Left renal pelvis (tissue), 4 donors: Measurements from ENCODE around the gene HDAC4. TPM values are rescaled to one million over a fixed set of nuclear protein-coding genes. Genes with fewer than 3 reads are reported as not detected.
"Not testable (repeated sequence)": the region's sequence is repeated elsewhere in the genome, so short reads cannot be mapped to it uniquely, and the experiment has no call there.

Source experiments
- DNase-seq, 4 donors: peaks; one replicate each; pipeline ENCODE4 v3.0.0-alpha.2; 2013; ENCODE audit warnings: low read depth in 4 of 4, low spot score in 3 of 4
- polyA plus RNA-seq, 4 donors: library from polyadenylated mRNA; unstranded; fragments of 120-200 nt; gene quantifications; one replicate each; pipeline ENCODE4 v1.2.1, GENCODE V29; 2013; ENCODE audit not compliant: insufficient read length in 4 of 4

The HDAC4 gene
- polyA plus RNA-seq = 10 to 100 TPM; 12.9 to 15.4 (median 14.4) TPM

GRCh38 chr2:239400596-239401066 lies at the start of gene HDAC4:
Gene HDAC4, minus strand, starts transcription at chr2:239401020. Its CDS starts 48,321 bp downstream, at chr2:239352699.
- DNase-seq = no peak

DNA sequence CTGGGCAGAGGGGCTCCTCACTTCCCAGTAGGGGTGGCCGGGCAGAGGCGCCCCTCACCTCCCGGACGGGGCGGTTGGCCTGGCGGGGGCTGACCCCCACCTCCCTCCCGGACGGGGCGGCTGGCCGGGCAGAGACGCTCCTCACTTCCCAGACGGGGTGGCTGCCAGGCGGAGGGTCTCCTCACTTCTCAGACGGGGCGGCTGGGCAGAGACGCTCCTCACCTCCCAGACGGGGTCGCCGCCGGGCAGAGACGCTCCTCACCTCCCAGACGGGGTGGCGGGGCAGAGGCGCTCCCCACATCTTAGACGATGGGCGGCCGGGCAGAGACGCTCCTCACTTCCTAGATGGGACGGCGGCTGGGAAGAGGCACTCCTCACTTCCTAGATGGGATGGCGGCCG lies 48.6 kb upstream of the HDAC4 start:
- not testable (repeated sequence) for DNase-seq

GRCh38 chr2:239445771-239446524 lies 45.1 kb upstream of the HDAC4 start:
- DNase-seq = no peak

DNA sequence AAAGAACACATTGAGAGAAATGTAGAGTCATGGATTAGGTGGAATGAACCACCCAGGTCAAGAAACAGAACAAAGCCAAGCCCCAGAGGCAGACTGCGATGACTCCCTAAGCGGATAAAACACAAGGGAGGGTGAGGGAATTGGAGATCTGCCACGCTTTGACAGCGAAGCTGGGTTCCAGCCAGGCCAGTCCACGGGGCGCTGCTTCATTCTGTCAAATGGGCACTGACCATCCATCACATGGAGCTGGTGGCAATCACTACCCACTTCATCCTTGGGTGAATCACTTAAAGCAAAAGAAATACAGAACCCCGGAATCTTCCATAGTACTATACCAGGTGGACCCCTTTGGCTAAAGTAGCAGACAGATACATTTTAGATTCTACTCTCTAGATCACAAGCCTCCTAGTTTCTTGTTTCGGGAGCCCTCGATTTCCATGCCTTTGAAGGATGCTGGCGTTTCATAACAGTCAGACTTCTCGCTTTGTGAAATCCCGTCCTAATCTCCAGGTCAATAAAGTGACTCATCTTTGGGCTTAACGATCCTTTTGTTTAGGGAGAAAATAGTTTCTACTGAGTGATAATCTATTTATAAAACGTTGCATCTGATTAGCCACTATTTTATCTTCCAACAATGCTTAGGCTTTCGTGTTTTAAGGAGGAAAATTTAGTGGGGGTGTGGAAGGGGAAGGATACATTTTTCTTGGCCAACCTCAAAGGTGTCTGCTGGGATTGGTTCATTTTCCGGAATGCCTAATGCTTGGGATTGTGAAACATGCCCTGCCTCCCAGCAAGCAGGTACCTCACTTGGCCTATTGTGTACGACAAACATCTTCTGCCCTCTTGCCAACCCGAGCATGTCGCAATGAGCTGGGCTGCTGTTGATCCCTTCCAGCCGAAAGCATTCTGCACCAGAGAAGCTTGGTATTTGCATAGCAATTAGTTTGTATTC lies 44.1 kb upstream of the HDAC4 start:
- DNase-seq = no peak

DNA sequence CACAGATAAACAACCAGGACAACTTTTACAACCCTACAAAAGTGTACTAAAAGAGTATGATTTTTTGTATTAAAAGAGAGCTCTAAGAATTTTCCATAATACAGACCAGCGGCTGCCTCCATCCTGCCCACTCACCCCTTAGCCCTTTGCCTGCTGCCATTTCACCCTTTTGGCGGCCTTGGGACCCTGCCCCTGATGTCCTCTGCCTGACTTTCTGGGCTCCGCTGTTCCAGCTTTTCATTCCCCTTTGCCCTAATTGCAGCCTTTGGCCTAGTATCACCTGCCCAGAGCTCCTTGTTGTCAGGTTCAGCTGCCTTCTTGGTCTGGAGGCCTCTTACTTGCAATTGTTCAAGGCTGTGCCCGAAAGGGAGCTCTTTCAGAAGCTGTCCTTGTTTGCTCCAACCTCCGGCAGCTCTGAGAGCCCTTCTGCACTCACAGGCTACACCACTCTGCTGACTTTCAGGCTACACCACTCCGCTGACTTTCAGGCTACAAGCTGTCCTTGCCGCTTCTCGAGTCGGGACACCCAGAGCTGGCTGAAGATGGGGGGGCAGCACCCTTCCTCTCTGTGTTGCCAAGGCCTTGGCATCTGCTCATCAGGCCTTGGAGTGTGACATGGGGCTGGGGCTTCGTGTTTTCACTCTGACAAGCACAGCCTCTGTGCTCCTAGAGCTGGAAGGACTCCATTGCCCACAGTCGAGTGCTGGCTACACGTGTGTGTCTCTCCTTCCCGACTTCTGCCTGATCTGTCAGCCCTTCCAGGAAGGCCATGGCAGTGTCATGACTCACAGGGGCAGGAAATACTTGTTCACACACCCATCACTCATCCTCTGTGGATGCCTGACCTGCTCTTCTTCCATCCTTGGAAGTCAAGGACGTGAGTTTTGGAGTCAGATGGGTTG lies 43.1 kb upstream of the HDAC4 start:
- no peak for DNase-seq

GRCh38 chr2:239443102-239443620 lies 42.3 kb upstream of the HDAC4 start:
- no peak for DNase-seq

DNA sequence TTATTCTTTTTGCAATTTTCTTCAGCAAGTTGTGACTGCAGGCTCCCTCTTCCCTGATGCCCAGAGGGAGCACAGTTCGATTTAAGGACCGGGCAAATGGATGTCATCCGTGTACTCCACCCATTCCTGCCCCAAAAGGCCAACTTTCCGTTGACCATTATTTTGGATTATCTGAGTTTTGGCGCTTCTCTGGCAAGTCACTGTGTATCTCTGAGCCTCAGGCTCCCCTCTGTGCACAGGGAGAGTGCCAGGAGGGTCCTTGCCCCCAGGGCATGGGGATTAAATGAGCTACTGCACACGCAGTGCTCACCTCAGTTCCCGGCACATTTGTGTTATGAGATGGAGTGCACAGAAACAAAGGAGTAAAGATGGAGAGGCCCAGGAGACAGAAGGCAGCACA lies 41.4 kb upstream of the HDAC4 start:
- no peak for DNase-seq

GRCh38 chr2:239441261-239442078 lies 40.6 kb upstream of the HDAC4 start:
- no peak for DNase-seq

DNA sequence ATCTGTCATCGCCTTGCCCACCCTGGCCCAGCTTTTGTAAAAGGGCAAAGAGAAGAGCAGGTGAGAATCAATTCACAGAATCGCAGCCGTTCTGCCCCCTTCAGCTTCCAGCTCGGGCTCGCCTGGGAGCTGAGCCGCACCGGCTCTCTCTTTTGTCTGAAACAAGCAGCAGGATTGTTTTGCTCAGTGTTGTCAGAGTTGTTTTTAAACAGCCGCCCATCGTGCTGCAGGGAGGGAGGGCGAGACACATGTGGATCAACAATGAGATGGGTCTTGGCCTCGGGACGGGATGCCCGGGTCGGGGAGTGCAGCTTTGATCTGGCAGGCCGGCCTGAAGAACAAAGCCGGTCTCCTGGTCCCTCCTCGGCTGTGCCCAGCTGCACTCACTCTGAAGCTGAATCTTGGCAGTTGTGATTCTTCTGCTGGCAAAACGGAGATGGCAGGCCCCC lies 39.7 kb upstream of the HDAC4 start:
- DNase-seq = peak in 2 of 4 donors; percentile 24 to 35

DNA sequence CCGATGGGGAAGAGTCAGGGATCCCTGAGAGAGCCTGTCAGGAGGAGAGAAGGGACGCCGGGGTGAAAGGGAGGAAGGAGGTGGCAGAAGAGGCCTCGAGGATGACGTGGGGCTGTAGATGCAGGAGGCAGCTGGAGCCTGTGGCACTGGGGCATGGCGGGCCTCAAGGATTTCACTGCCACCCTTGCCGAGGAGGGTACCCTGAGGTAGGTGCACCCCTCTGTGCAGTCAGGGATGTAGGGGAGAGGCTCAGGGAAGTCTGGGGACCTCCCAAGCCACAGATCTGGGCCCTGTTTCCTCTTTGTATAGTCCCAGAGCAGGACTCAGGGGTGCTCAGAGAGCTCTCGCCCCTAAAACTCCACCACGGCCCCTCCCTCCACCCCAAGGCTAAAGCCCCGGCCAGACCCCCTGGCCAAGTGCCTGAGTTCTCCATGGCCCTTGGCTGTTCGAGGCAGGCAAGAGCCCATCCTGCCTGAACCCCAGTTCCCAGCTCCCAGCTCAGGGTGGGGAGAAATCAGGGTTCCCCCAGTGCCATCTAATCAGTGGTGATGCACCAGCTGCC lies 39.0 kb upstream of the HDAC4 start:
- DNase-seq = no peak

GRCh38 chr2:239438995-239439753 lies 38.4 kb upstream of the HDAC4 start:
- no peak for DNase-seq

DNA sequence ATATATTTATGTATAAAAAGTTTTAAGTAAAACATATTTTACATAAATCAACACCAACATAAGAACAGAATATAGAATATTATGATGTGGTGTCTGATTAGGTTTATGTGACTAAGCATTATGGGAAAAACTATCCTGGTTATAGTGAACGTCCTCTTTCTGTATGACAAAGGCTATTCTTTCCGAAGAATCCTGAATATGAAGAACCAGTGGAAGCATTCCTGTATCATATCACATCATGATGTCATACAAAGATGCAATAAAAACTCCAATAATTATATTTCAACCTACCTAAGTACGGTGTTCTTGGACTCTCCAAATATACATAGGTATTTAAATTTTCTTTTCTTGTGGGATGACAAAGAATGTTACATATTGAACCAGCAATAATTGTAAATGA lies 37.5 kb upstream of the HDAC4 start:
- DNase-seq = no peak

DNA sequence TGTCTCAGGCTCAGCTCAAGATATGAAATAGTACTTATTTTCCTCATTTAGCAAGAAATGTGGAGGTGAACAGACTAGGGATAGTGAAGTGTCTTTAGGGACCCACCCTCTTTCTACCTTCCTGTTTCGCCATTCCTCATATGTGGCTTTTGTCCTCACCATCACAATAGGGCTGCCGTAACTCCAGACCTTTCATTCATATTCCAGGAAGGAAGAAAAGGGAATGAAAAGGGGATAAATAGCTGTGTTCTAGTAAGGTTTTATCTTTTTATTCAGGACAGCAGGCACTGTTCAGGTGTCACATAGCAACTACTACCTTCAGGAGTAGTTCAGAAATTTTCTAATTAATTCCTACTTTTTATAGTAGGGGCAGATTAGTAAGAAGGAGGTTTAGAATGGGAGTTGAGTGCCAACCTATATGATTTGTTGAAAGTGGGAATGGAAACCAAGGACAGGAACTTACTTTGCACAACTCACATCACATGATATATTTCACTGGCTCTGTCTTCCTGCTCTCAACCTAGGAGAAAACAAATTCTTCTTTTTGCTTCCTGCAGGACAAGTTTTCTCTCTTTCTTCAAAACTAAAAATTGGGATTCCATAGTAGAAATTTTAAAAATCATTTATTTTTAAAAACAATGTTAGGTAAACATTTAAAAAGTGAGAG lies 36.0 kb upstream of the HDAC4 start:
- DNase-seq = no peak

GRCh38 chr2:239436076-239436475 lies 35.3 kb upstream of the HDAC4 start:
- no peak for DNase-seq

GRCh38 chr2:239433777-239434403 lies 33.1 kb upstream of the HDAC4 start:
- DNase-seq = no peak

DNA sequence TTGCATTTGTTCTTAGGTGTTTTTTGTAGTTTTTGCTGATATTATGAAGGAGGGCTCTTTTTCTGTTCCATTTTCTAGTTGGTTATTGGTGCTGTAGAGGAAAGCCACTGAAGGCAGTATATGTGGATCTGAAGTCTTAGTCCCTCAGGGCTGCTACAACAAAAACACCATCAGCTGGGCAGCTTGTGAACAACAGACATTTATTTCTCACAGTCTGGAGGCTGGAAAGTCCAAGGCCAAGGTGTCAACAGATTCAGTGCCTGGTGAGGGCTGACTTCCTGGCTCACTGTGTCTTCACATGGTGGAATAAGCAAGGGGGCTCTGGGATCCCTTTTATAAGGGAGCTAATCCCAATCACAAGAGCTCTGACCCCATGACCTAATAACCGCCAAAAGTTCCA lies 31.4 kb upstream of the HDAC4 start:
- DNase-seq = no peak

DNA sequence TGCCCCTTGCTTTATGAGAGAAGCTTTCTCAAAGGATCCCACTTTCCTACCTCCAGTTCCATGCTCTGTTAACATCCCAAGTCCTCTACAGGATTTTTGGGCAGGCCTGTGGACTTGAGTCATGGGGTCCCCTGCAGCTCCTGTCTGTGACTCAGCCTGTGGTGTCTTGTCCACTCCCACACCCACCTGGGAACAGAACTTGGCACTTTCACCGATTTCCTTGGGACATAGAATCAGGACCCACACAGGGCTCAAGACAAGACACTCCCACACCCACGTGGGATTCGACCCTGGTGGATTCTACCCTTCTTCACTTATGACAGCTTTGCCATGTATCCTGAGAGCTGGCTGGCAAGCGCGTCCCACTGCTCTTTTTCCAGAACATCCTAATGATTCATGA lies 30.7 kb upstream of the HDAC4 start:
- no peak for DNase-seq
